BJ (cell line): ENCODE measurements around the gene TMEM240. TPM values are rescaled to one million over a fixed set of nuclear protein-coding genes. Genes with fewer than 3 reads are reported as not detected.

Source experiments
- CTCF ChIA-PET: fragments of 350-600 bp; formaldehyde crosslinking; extraction: SDS; loops from one replicate; lab custom pipeline; 2021; ENCODE audit warnings: antibody characterized with exemption, inconsistent platforms; lab: Yijun Ruan, JAX
- POLR2A ChIA-PET: fragments of 300-600 bp; sonication (Branson Sonifier 250); formaldehyde crosslinking; extraction: SDS; loops from one replicate; lab custom pipeline; 2021; ENCODE audit warnings: antibody characterized with exemption; lab: Charles Lee
- DNase-seq: peaks from one replicate; pipeline ENCODE4 v3.0.0-alpha.2; 2011; ENCODE audit warnings: low read depth
- H3K27me3 ChIP-seq: 2 replicates; pipeline ENCODE4 v1.6.0; 2011; ENCODE audit warnings: low read length; ENCODE audit not compliant: control insufficient read depth, insufficient read depth
- H3K36me3 ChIP-seq: 2 replicates; pipeline ENCODE4 v1.5.1; 2011; ENCODE audit warnings: low read length; ENCODE audit not compliant: control insufficient read depth, insufficient read depth
- H3K4me3 ChIP-seq: 2 replicates; pipeline ENCODE4 v1.5.1; 2011; ENCODE audit warnings: low read depth, mild to moderate bottlenecking, control low read depth, low read length
- polyA plus RNA-seq: library from polyadenylated mRNA; depleted of rRNA; stranded (reverse); fragments of >200 nt; gene quantifications from 2 replicates; pipeline ENCODE4 v1.2.3, GENCODE V29; 2011
- TF ChIP-seq, protein P1 (sequence below): IDR thresholded peaks from 2 replicates; pipeline ENCODE4 v1.5.1; 2011; ENCODE audit warnings: low read depth, mild to moderate bottlenecking, control low read depth, inconsistent platforms, low read length, moderate library complexity; ENCODE audit not compliant: insufficient read depth

The TMEM240 gene
- polyA plus RNA-seq, 1 experiment: 8.7 TPM

DNA sequence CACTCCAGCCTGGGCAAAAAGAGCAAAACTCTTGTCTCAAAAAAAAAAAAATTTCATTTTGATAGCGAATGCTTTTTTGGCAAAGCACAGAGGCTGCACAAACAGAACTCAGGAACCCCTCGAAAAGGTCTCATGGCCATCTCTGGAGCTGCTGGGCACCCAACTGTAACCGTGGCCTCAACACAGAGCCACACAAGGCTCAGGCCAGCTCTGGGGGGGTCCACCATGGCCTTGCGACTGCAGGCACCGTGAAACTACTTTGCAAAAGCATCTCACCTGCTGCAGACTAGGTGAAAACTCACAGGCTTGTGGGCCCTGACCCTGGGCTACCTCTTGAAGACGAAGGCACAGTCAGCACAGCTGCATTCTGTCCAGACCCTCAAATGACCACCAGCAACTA lies 16.1 kb upstream of the TMEM240 start:
- POLR2A ChIA-PET: no interaction called here
- TF ChIP-seq, protein P1, sequence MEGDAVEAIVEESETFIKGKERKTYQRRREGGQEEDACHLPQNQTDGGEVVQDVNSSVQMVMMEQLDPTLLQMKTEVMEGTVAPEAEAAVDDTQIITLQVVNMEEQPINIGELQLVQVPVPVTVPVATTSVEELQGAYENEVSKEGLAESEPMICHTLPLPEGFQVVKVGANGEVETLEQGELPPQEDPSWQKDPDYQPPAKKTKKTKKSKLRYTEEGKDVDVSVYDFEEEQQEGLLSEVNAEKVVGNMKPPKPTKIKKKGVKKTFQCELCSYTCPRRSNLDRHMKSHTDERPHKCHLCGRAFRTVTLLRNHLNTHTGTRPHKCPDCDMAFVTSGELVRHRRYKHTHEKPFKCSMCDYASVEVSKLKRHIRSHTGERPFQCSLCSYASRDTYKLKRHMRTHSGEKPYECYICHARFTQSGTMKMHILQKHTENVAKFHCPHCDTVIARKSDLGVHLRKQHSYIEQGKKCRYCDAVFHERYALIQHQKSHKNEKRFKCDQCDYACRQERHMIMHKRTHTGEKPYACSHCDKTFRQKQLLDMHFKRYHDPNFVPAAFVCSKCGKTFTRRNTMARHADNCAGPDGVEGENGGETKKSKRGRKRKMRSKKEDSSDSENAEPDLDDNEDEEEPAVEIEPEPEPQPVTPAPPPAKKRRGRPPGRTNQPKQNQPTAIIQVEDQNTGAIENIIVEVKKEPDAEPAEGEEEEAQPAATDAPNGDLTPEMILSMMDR: no peak
- Histone ChIP-seq H3K36me3 (peaks cover 7% of the 10 kb centered on the region), H3K4me3 (no peak overlapping the region), H3K27me3 (no peaks in the 10 kb centered on the region)
- no peak for DNase-seq
- CTCF ChIA-PET: no interaction called here

DNA sequence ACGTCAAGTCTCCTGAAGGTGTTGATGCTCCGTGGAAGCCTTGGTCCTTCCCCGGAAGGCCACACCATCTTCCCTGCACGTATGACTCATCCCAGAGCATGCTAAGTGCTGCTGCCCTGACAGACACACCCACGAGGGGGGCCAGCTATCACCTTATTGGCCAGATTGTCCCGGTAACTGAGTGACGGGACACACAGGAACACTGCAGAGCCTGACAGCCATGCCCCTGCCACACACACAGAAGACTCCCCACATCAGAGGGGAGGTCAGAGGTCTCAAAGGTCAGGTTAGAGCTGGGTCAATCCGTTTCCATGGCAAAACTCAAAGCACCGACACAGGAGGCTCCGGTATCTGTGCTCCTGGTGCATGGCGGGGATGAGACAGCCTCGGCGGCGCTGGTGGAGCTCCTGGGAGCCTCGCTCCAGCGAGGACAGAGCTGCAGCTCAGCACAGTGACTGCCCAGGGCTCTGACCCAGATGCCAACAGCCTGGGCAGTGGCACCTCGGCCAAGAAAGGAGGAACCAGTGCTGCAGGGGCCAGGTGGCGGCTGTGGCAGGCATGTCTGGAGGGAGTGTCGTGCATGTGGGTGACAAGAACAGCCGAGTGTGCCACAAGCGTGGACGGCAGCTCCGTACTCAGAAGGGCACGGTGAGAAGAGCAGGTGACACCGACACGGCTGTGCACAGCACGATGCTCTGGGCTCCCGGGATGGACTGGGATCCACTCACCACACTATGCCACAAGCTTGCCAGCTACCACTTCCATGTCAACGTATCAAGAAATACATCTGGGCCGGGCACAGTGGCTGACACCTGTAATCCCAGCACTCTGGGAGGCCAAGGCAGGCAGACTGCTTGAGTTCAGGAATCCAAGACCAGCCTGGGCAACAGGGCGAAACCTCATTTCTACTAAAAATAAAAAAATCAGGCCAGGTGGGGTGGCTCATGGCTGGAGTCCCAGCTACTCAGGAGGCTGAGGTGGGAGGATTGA lies 14.8 kb upstream of the TMEM240 start:
- no peak for DNase-seq
- H3K27me3 ChIP-seq: no peaks in the 10 kb centered on the region
- CTCF ChIA-PET: no interaction called here
- POLR2A ChIA-PET: no interaction called here
- H3K36me3 ChIP-seq: peaks cover 7% of the 10 kb centered on the region
- H3K4me3 ChIP-seq: no peak overlapping the region
- TF ChIP-seq, protein P1: no peak

DNA sequence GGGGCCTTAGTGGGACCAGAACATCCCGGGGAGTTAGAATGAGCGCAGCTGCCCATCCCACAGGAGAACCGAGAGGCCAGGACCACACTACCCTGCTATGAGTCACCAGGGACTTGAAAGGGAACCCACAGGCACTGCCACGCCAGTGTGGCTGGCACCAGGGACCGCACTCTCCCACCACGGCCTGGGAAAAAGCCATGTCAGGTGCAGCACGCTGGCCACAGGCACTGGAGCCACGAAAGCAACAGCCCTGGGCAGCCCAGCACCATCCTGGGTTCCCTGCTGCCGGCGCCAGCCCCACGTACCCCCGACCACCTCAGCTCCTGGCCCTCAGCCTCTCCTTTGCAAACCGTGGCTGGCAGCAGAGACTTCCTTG lies 14.1 kb upstream of the TMEM240 start:
- Histone ChIP-seq H3K27me3 (no peaks in the 10 kb centered on the region), H3K4me3 (no peak overlapping the region), H3K36me3 (peaks cover 3% of the 10 kb centered on the region)
- POLR2A ChIA-PET: no interaction called here
- TF ChIP-seq, protein P1: no peak
- DNase-seq: no peak
- CTCF ChIA-PET: no interaction called here

DNA sequence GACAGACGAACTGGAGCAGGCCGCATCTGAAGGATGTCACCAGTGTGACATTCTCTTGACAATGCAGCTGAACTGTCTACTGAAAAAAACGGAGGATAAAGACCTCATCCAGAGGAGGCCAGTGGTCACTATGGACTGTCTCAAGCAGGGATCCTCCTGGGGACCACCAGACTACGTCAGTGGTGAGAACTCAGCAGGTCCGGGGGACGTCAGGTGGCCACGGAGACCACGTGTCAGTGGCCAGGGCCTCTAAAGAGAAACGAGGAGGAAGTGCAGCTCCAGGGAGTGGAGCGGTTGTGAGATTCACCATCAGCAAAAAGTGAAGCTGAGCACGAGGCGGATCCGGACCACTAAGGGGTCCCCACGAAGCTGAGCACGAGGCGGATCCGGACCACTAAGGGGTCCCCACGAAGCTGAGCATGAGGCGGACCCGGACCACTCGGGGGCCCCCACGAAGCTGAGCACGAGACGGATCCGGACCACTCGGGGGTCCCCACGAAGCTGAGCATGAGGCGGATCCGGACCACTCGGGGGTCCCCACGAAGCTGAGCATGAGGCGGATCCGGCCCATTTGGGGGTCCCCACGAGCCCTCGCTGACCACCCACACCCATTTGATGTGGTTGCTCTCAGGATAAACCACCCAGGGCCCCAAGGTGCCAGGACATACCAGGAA lies 13.5 kb upstream of the TMEM240 start:
- TF ChIP-seq, protein P1: no peak
- no peak overlapping the region for H3K4me3 ChIP-seq
- ChIA-PET CTCF (no interaction called here), POLR2A (no interaction called here)
- H3K36me3 ChIP-seq: peaks cover 3% of the 10 kb centered on the region
- DNase-seq: no peak
- H3K27me3 ChIP-seq: no peaks in the 10 kb centered on the region

DNA sequence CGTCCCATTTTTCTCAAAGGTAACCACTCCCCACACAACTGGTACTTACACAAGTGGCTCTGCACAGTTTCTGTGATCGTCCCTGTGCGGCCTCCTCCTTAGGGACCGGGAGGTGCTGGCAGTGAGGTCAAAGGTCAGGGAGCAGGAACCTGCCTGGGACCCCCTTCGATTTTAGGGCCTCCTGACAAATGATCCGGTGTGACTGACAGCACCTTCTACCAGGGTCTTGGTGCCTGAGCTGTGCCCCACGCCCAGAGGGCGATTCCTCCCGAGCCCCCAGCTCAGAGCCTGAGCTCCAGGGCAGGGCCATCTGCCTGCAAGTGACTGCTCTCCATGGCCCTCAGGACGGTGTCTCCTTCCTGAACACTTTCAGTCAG lies 11.8 kb upstream of the TMEM240 start:
- Histone ChIP-seq H3K4me3 (no peak overlapping the region), H3K36me3 (peaks cover 5% of the 10 kb centered on the region), H3K27me3 (no peaks in the 10 kb centered on the region)
- ChIA-PET POLR2A (no interaction called here), CTCF (no interaction called here)
- DNase-seq: no peak
- TF ChIP-seq, protein P1: no peak
